ENCODE measurements around the gene SNRK. TPM values are rescaled to one million over a fixed set of nuclear protein-coding genes. Genes with fewer than 3 reads are reported as not detected.

SNRK gene
- total RNA-seq, 1 experiment from 2014 or later, result 12.0 TPM

DNA sequence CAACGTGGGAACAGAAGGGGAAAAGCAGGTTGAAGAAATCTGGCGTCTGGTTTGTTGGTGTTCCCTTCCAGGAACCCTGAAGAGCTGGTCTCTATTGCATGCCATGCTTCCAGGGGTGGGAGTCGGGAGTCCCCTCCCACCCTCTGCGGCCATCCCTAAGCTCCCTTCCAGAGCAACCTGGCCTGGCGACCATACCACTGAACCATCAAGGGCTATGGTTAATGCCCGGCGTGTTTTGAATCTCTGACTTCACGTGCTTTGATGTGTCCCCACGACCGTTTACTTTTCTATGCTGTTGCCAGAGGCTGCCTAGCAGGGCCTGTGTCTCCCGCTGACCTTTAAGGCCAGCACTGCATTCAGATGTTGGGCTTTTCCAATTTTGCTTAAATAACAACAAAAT, 696 bp upstream of the SNRK start:
- H4K5ac ChIP-seq (ENCODE audit: insufficient read length, low read depth, low read length), result no peak overlapping the region
- no CpG with 5 or more reads among the region's 11 CpGs for whole genome bisulfite sequencing (ENCODE audit: extremely low coverage, insufficient read length, low lambda C conversion rate)
- no peak overlapping the region for H2BK12ac ChIP-seq (ENCODE audit: insufficient read length, low read depth, low read length)
- no peaks in the 10 kb centered on the region for H3K9me3 ChIP-seq (ENCODE audit: control insufficient read depth, low read depth, low read length)
- Mint-ChIP-seq H3K4me1 (peaks cover 32 to 37% of the 10 kb centered on the region in 2 experiments), H3K36me3 (ENCODE audit: insufficient read depth in 1 of 3, low read depth in 3 of 3) (peaks cover 0 to 8% (median 0%) of the 10 kb centered on the region in 3 experiments; a peak in 4 of 7 replicates), H3K27ac (peak overlapping the region in 1 of 3 experiments; percentile 59; a peak in 3 of 7 replicates), H3K9me3 (no peaks in the 10 kb centered on the region; a peak in 1 of 5 replicates), H3K4me3 (peak overlapping the region; percentile 89 to 95), H3K27me3 (ENCODE audit: low read depth) (no peaks in the 10 kb centered on the region; the same call in 1 of the 2 replicates)
- H4K91ac ChIP-seq (ENCODE audit: insufficient read length, low read depth, low read length), result no peak overlapping the region
- H3K4me1 ChIP-seq (ENCODE audit: insufficient read depth, low read length), result 0 out of 2 replicates have a peak, but pooled peaks cover 2% of the 10 kb centered on the region
- H3K27me3 ChIP-seq (ENCODE audit: insufficient read depth, low read length), result no peaks in the 10 kb centered on the region
- H3T11ph ChIP-seq (ENCODE audit: low read length), result no peak overlapping the region
- no peak overlapping the region for H3K18ac ChIP-seq (ENCODE audit: insufficient read length, low read depth, low read length)
- peaks cover 4% of the 10 kb centered on the region for H3K23me2 ChIP-seq (ENCODE audit: insufficient read length, low read depth, low read length, poor library complexity, severe bottlenecking)
- no peaks in the 10 kb centered on the region for H4K20me1 ChIP-seq (ENCODE audit: control insufficient read depth, insufficient read depth, insufficient read length)
- DNase-seq, result peak; percentile 49
- no peak overlapping the region for H3K27ac ChIP-seq (ENCODE audit: insufficient read length, low read depth, low read length)
- H3K14ac ChIP-seq (ENCODE audit: insufficient read depth, low read length), result no peak overlapping the region
- H2BK5ac ChIP-seq (ENCODE audit: insufficient read length, low read length), result no peak overlapping the region
- peaks cover 3% of the 10 kb centered on the region; the same call in 1 of the 2 replicates for H3K79me2 ChIP-seq (ENCODE audit: insufficient read depth, low read length)
- no peak overlapping the region for H4K8ac ChIP-seq (replicated peaks; ENCODE audit: insufficient read length, low read depth, low read length)
- H3K9ac ChIP-seq (ENCODE audit: extremely low read depth, insufficient read length, low read length), result no peak overlapping the region
- H3K4ac ChIP-seq (ENCODE audit: low read depth, low read length), result no peak overlapping the region
- H2BK15ac ChIP-seq (ENCODE audit: low read depth, low read length), result no peak overlapping the region
- H3K23ac ChIP-seq (ENCODE audit: insufficient read length, low read depth, low read length), result no peak overlapping the region
- H3K4me2 ChIP-seq (ENCODE audit: insufficient read depth, insufficient read length, low read length), result peak overlapping the region; percentile 14
- no peak overlapping the region for H3K56ac ChIP-seq (ENCODE audit: insufficient read length, low read depth, low read length)
- H2BK20ac ChIP-seq (ENCODE audit: low read depth, low read length, poor library complexity, severe bottlenecking), result no peak overlapping the region
- H3K79me1 ChIP-seq (ENCODE audit: insufficient read depth, low read depth, low read length, poor library complexity, severe bottlenecking), result peaks cover 3% of the 10 kb centered on the region
- TF ChIP-seq CTCF (conservative IDR thresholded peaks at IDR 0.05), result no peak
- no peak overlapping the region for H2AK5ac ChIP-seq (ENCODE audit: insufficient read length, low read length)
- peak overlapping the region; percentile 81 for H2AFZ ChIP-seq (ENCODE audit: low read length)
- H2BK120ac ChIP-seq (ENCODE audit: low read depth, low read length, poor library complexity, severe bottlenecking), result no peak overlapping the region
